ENCODE results near the gene IGFL2. TPM values are rescaled to one million over a fixed set of nuclear protein-coding genes. Genes with fewer than 3 reads are reported as not detected.

IGFL2 gene
- total RNA-seq, 2 experiments from 2014 or later = not detected

GRCh38 chr19:46173886-46174480 lies 25.9 kb downstream of the IGFL2 start:
- H3K9me2 ChIP-seq (ENCODE audit: insufficient read depth, low read length) = no peaks in the 10 kb centered on the region
- H4K20me1 ChIP-seq (ENCODE audit: insufficient read depth, low read length) = no peaks in the 10 kb centered on the region
- no peaks in the 10 kb centered on the region for H3K4me1 ChIP-seq (ENCODE audit: insufficient read depth, low read length, poor library complexity, severe bottlenecking)
- intact Hi-C loops (cut with micrococcal nuclease; ENCODE audit: unreplicated experiment) = no loop called here
- H3K27ac ChIP-seq (ENCODE audit: low read depth, low read length, poor library complexity, severe bottlenecking) = no peak overlapping the region
- ChIA-PET POLR2A (no interaction called here), CTCF (ENCODE audit: unreplicated experiment) (no interaction called here)
- TF ChIP-seq CTCF (conservative IDR thresholded peaks at IDR 0.05; ENCODE audit: low read length) (no peak), EZH2phosphoT487 (IDR thresholded peaks at IDR 0.05; ENCODE audit: borderline replicate concordance, low read depth, low read length) (no peak)
- no peak overlapping the region for H2AFZ ChIP-seq (ENCODE audit: low read length)
- H3K4me2 ChIP-seq (ENCODE audit: low read length) = no peak overlapping the region
- no TSS peak for BruUV-seq (replicated peaks)
- H3K4me3 ChIP-seq (ENCODE audit: low read depth, low read length, poor library complexity, severe bottlenecking) = no peak overlapping the region
- no peak for DNase-seq (ENCODE audit: low spot score)
- no peaks in the 10 kb centered on the region for H3K79me2 ChIP-seq (ENCODE audit: insufficient read depth, low read depth, low read length)
- no peaks in the 10 kb centered on the region for H3K9me3 ChIP-seq (ENCODE audit: low read length)
- H3K36me3 ChIP-seq (ENCODE audit: insufficient read depth, low read length) = no peaks in the 10 kb centered on the region

- Histone ChIP-seq H3K36me3 (ENCODE audit: insufficient read depth, low read length) (no peaks in the 10 kb centered on the region), H3K9me3 (ENCODE audit: low read length) (no peaks in the 10 kb centered on the region), H3K4me1 (ENCODE audit: insufficient read depth, low read length, poor library complexity, severe bottlenecking) (no peaks in the 10 kb centered on the region), H3K79me2 (ENCODE audit: insufficient read depth, low read depth, low read length) (no peaks in the 10 kb centered on the region), H2AFZ (ENCODE audit: low read length) (no peak overlapping the region), H3K4me3 (ENCODE audit: low read depth, low read length, poor library complexity, severe bottlenecking) (no peak overlapping the region), H4K20me1 (ENCODE audit: insufficient read depth, low read length) (no peaks in the 10 kb centered on the region), H3K27ac (ENCODE audit: low read depth, low read length, poor library complexity, severe bottlenecking) (no peak overlapping the region), H3K4me2 (ENCODE audit: low read length) (no peak overlapping the region), H3K9me2 (ENCODE audit: insufficient read depth, low read length) (no peaks in the 10 kb centered on the region)
- TF ChIP-seq EZH2phosphoT487 (IDR thresholded peaks at IDR 0.05; ENCODE audit: borderline replicate concordance, low read depth, low read length) = no peak
- TF ChIP-seq CTCF (conservative IDR thresholded peaks at IDR 0.05; ENCODE audit: low read length) = no peak
- BruUV-seq (replicated peaks) = no TSS peak
- ChIA-PET POLR2A (no interaction called here), CTCF (ENCODE audit: unreplicated experiment) (no interaction called here)
- no peak for DNase-seq (ENCODE audit: low spot score)
- intact Hi-C loops (cut with micrococcal nuclease; ENCODE audit: unreplicated experiment) = no loop called here
These were observed 28.2 kb downstream of the IGFL2 start for GRCh38 chr19:46176116-46176860.

GRCh38 chr19:46179076-46179759 lies 31.2 kb downstream of the IGFL2 start:
- no peaks in the 10 kb centered on the region for H3K4me1 ChIP-seq (ENCODE audit: insufficient read depth, low read length, poor library complexity, severe bottlenecking)
- no peaks in the 10 kb centered on the region for H3K79me2 ChIP-seq (ENCODE audit: insufficient read depth, low read depth, low read length)
- no peak overlapping the region for H3K4me2 ChIP-seq (ENCODE audit: low read length)
- ChIA-PET POLR2A (no interaction called here), CTCF (ENCODE audit: unreplicated experiment) (no interaction called here)
- no peaks in the 10 kb centered on the region for H3K36me3 ChIP-seq (ENCODE audit: insufficient read depth, low read length)
- H3K27ac ChIP-seq (ENCODE audit: low read depth, low read length, poor library complexity, severe bottlenecking) = no peak overlapping the region
- no peaks in the 10 kb centered on the region for H3K9me2 ChIP-seq (ENCODE audit: insufficient read depth, low read length)
- no peak overlapping the region for H3K4me3 ChIP-seq (ENCODE audit: low read depth, low read length, poor library complexity, severe bottlenecking)
- H4K20me1 ChIP-seq (ENCODE audit: insufficient read depth, low read length) = no peaks in the 10 kb centered on the region
- DNase-seq (ENCODE audit: low spot score) = no peak
- intact Hi-C loops (cut with micrococcal nuclease; ENCODE audit: unreplicated experiment) = no loop called here
- TF ChIP-seq EZH2phosphoT487 (IDR thresholded peaks at IDR 0.05; ENCODE audit: borderline replicate concordance, low read depth, low read length) = no peak
- no peak for TF ChIP-seq CTCF (conservative IDR thresholded peaks at IDR 0.05; ENCODE audit: low read length)
- no peak overlapping the region for H2AFZ ChIP-seq (ENCODE audit: low read length)
- no peaks in the 10 kb centered on the region for H3K9me3 ChIP-seq (ENCODE audit: low read length)
- no TSS peak for BruUV-seq (replicated peaks)

All from OCI-LY7 (cell line).